Ovary (tissue), 3 donors: ENCODE data around the gene MTFR1L.

Experiments
- CTCF ChIP-seq, 3 donors: fragments of 450-650 bp in 2 of 3; fragments of 200-600 bp in 1 of 3; IDR thresholded peaks; one replicate each; pipeline versions ENCODE4 v1.5.1 to v1.8.0; 2016 to 2022; ENCODE audit warnings: antibody characterized with exemption in 3 of 3, mild to moderate bottlenecking in 1 of 3
- POLR2A ChIP-seq: fragments of 450-650 bp; IDR thresholded peaks from one replicate; pipeline ENCODE4 v1.6.1; 2017; ENCODE audit warnings: antibody characterized with exemption, mild to moderate bottlenecking, moderate library complexity
- donor health status: DM: no; HTN: no; CAD: no.

- no peak for TF ChIP-seq POLR2A
- no peak for TF ChIP-seq CTCF (IDR thresholded peaks at IDR 0.05)
Measured at GRCh38 chr1:25813734-25814471, 5.9 kb upstream of the MTFR1L start.
